ENCODE results near the gene KBTBD6.
"Not testable (repeated sequence)": the region's sequence is repeated elsewhere in the genome, so short reads cannot be mapped to it uniquely, and the experiment has no call there.

KBTBD6 gene

DNA sequence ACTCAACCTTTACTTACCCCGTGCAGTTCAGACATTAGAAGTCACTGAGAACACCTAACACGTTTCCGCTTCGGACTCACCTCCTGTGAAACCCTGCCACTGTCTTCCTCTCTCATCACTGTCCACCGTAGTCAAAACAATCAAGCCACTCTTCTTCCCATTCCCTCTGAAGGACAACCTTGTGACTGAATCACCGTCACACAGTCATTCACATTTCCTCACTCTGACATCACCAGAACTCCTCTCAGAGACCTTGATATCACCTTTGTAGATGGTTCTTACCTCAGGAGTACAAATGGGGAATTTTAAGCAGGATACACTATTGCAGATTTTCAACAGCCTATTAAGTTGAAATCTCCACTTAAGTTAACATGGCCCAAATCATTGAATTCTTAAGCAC lies 1.3 kb upstream of the KBTBD6 start:
- no peak for DNase-seq

DNA sequence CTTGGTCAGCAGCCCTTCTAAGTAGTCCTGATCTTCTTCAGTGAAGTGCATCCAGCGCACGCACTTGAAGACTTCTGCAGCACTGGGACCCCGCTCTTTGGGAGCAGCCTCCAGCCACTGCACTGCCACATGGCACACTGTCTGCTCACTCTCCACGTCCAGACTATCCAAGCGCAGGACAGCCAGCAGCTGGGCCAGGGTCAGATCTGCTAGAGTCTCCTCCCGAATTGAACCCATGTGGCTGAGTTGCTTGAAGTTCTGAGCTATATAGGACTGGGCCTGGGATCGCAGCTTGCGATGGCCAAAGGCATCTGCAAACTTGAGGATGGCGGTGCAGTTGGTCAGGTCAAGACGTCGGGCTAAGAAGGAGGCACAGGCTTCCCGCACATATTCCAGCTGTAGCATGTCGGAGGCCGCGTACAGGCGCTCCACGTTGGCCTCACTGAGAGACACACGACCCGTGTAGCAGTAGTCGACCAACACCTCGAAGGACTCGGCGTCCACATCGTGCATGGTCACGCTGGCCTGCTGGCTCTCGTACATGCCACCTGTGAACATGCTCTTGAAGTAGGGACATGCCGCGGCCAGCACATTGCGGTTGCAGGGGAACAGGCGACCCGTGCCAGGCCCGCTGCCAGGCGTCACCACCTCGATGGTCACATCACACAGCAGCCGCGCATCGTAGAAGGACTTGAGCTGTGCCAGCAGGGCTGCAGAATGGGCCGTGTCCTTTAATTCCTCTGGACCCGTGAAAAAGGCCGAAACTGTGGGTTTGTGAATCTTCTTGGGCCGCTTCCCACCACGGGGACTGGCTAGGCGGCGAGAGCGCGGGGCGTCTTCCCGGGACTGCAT lies 716 bp downstream of the KBTBD6 start:
- DNase-seq = not testable (repeated sequence)

- DNase-seq = not testable (repeated sequence)
These were observed 1.4 kb downstream of the KBTBD6 start for GRCh38 chr13:41131189-41131588.

GRCh38 chr13:41130356-41130755 lies 2.2 kb downstream of the KBTBD6 start:
- DNase-seq = no peak

- DNase-seq = no peak
These were observed 4.9 kb downstream of the KBTBD6 start for GRCh38 chr13:41127701-41128100.

- no peak for DNase-seq
These were observed 9.8 kb downstream of the KBTBD6 start for GRCh38 chr13:41122838-41123237.

- DNase-seq = no peak
These were observed 14.7 kb downstream of the KBTBD6 start for GRCh38 chr13:41117869-41118268.

GRCh38 chr13:41111454-41111853 lies 21.1 kb downstream of the KBTBD6 start:
- DNase-seq = no peak

GRCh38 chr13:41107584-41108014 lies 25.0 kb downstream of the KBTBD6 start:
- no peak for DNase-seq

DNA sequence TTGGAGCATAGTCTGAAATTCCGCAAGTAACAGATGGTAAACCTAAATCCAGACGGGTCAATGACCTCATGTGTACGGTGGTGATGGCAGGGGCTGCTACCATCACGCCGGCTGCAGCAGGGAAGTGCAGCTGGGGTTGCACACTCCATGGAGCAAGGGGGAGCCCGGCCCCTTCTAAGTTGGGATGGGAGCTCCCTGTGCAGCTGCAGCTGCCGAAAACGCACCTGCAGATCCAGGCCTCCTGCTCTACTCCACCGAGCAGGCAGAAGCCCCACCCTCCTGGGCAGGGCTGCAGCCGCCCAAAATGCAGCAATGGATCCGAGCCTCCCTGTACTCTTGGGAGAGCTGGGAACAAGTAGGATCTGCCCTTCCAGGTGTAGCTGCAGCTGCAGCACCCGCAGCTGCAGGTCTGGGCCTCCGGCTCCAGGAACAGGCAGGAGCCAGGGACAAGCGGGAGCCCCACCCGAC lies 25.5 kb downstream of the KBTBD6 start:
- no peak for DNase-seq

DNA sequence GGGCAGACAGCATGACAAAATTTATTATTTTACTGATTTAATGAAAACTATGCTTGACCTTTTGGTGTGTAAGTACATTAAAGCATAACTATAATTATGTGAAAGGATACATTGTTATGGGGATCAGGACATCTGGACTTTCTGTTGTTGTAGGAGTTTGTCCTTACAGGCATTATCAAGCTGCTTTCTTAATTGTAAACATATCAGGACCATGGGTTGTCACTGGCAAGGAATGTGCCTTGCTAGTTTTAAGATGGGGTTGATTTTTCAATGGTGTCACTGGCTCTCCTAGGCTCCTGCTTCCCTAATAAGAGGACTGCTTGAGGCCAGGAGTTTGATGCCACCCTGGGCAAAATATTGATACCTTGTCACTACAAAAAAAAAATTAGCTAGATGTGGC lies 32.6 kb downstream of the KBTBD6 start:
- no peak for DNase-seq

GRCh38 chr13:41098761-41099160 lies 33.8 kb downstream of the KBTBD6 start:
- no peak for DNase-seq

GRCh38 chr13:41095681-41096080 lies 36.9 kb downstream of the KBTBD6 start:
- not testable (repeated sequence) for DNase-seq

DNA sequence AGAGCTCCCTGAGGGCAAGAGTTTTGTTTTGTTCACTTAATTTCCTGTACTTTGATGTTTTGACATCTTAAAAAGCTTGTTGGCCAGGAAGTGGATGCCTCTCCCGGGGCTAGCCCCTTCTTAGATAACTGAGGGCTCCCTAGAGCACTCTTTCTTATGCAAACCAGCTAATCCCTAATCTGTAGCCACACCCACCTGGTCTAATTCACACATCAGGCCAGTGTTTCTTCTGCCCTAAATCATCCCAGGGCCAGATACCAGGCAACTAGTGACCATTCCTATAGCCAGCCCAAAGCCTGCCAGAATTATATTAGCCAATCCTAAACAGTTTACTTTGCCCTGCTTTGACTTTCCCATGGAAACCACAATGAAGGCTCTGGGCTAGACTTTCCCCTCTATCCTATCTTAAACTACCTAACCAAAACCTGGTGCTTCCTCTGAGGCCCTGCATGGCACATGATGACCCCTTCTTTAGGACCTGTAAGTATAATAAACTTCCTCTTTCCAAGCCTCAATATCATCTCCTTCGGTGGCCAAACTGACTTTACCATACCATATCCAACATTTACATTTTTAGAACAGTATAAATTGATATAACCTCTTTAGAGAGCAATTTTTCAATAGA lies 46.5 kb downstream of the KBTBD6 start:
- no peak for DNase-seq

GRCh38 chr13:41079725-41080124 lies 52.9 kb downstream of the KBTBD6 start:
- no peak for DNase-seq
